Cardiac fibroblast (primary cell): ENCODE results near the gene PBOV1.

ENCODE experiments used
- DNase-seq, 2 donors: peaks; one replicate each; pipeline versions ENCODE4 v3.0.0 to v3.0.0-alpha.2; 2010; ENCODE audit warnings: low read depth in 2 of 2
- H3K4me3 ChIP-seq, 2 donors: replicated peaks in 1 of 2; 1 replicate in 1 of 2; 2 replicates in 1 of 2; pipeline ENCODE4 v1.5.1; 2011; ENCODE audit warnings: low read depth in 2 of 2, low read length in 2 of 2, mild to moderate bottlenecking in 2 of 2, moderate library complexity in 1 of 2
- TF ChIP-seq, protein P1 (sequence below): IDR thresholded peaks from one replicate; pipeline ENCODE4 v1.5.1; 2011; ENCODE audit warnings: low read depth, mild to moderate bottlenecking, low read length, inconsistent platforms

The PBOV1 gene

DNA sequence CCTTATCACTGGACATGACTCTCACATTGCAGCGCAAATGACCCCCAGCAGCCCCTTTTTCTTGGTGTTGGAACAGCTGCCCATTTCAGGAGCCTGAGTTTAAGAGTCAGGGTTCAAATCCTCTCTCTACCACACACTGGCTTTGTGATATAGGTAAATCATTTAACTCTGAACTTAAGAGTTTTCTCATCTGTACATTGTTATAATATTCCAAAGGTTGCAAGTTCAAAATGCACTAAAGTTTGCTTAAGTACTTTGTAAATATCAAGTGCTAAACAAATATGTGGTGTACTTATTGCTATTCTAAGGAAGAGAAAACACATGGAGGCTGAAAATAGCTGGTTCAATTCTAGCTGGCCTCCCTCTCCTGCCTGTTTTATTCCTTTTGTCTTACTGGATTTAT, 39.3 kb upstream of the PBOV1 start:
- no peak overlapping the region for H3K4me3 ChIP-seq
- no peak for DNase-seq
- TF ChIP-seq, protein P1, sequence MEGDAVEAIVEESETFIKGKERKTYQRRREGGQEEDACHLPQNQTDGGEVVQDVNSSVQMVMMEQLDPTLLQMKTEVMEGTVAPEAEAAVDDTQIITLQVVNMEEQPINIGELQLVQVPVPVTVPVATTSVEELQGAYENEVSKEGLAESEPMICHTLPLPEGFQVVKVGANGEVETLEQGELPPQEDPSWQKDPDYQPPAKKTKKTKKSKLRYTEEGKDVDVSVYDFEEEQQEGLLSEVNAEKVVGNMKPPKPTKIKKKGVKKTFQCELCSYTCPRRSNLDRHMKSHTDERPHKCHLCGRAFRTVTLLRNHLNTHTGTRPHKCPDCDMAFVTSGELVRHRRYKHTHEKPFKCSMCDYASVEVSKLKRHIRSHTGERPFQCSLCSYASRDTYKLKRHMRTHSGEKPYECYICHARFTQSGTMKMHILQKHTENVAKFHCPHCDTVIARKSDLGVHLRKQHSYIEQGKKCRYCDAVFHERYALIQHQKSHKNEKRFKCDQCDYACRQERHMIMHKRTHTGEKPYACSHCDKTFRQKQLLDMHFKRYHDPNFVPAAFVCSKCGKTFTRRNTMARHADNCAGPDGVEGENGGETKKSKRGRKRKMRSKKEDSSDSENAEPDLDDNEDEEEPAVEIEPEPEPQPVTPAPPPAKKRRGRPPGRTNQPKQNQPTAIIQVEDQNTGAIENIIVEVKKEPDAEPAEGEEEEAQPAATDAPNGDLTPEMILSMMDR: no peak

DNA sequence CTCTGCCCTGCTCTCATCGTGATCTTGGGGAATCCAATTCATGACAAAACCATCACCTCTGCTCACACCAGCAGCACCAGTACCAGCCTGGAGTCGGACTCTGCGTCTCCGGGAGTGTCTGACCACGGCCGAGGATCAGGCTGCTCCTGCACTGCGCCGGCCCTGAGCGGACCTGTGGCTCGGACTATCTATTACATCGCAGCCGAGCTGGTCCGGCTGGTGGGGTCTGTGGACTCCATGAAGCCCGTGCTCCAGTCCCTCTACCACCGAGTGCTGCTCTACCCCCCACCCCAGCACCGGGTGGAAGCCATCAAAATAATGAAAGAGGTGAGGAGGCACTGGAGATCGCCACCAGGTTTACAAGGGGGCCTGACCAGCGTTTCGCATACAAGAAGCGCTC, 37.2 kb upstream of the PBOV1 start:
- no peak overlapping the region for H3K4me3 ChIP-seq
- TF ChIP-seq, protein P1: no peak
- DNase-seq: no peak

DNA sequence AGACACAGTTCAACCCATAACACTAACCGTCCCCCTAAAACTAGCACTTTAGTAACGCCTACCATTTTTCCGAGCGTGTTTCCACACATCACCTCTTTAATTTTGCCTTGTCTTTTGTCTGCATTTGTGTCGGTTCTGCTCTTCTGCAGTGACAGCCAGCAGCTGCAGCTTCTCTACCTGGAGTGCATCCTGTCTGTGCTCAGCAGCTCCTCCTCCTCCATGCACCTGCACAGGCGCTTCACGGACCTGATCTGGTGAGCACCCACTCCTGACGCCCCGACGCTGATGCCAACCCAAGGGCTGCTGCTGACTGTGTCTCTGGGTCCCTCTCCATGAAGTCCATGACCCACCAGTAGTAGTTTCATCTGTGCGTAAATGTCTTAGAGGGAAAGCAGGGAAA, 35.4 kb upstream of the PBOV1 start:
- TF ChIP-seq, protein P1: no peak
- DNase-seq: no peak
- H3K4me3 ChIP-seq: no peak overlapping the region

DNA sequence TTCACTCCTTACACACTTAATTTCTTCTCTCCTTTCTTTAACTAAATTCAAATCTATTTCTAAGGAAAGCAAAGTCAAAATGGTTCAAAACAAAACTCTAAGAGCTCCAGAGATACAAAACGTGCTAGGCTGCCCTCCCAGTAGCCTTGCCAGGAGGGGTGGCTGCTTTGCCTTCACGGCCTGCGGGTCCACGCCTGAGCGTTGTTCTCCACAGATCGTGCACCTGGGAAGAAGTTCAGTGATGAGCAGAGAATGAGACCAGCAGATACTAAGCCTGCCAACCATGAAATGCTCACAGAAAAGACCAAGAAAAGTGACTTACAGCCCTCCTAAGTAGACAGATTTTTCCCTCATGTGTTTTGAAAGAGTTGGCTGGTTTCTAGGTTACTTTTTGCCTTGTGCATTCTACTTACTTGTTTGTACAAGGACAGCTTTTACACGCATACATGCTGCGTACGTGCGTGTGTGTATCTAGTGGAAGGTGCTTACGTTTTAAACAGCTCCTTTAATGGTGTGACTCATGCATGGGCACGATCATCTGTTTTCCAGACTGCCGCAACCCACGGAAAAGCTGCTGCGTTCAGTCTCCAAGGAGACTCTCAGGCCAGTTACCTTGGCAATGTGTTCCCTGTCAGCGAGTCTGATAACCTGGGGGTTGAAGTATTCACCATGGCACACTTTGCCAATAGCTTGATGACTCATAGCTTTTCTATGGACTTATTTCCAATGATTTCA, 32.4 kb upstream of the PBOV1 start:
- DNase-seq: peak; percentile 76 to 94
- H3K4me3 ChIP-seq: peak overlapping the region in 1 of 2 donors; percentile 2
- TF ChIP-seq, protein P1: no peak

DNA sequence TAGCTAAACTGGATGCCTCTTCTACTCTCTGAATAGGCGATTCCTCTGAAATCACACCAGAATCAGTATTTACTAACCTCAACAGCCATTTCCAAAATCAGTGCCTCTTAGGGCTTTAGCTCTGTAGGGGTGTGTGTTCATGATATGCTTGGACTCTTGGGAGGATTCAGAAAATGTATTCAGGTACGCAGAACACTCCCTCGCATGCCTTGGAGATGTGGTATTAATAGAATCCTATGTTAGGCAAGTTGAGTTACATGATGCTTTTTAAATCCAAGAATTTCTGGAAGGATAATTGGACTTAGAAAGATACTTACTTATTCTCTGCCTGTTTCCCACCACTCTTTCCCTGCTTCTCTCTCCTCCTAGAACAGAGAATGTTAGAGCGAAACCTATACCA, 31.8 kb upstream of the PBOV1 start:
- TF ChIP-seq, protein P1: no peak
- no peak for DNase-seq
- H3K4me3 ChIP-seq: no peak overlapping the region

DNA sequence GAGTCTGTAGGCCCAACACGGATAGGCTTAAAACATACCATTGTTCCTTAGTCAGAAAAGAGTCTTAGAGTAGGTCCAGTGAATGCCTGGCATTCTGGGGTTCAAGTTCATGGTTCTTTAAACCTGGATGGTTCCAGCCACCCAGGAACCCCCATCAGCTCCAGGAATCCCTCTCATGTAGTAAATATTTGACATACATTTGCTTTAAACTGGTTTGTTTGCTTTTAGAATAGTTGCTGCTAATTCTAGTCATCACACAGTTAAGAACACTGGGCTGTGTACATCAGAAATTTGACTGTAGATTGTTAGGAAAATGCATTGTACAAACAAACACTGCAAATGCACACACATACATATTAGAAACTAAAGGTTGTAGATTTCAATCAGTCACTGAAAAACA, 30.6 kb upstream of the PBOV1 start:
- no peak for DNase-seq
- TF ChIP-seq, protein P1: no peak
- H3K4me3 ChIP-seq: no peak overlapping the region

DNA sequence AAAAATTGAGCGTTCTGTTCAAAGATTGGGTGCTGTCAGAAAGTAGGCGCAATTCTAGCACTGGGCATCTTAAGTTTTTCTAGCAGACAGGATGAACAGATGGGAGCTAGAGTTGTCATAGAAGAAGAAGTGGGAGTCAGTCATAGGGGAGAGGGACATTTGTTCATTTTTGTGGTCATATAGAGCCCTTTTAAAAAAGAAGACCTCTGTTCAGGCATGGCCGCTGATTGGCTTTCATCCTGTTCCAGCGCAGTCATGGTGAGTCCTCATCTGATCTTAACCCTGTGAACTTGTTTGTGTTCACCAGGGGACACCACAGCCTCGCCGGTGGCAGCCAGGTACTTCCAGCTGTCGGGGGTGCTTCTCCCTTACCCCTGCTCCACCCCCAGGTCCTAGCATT, 29.7 kb upstream of the PBOV1 start:
- H3K4me3 ChIP-seq: no peak overlapping the region
- TF ChIP-seq, protein P1: no peak
- DNase-seq: no peak
